IMR-90 (cell line): ENCODE results near the gene PRR14L. TPM values are rescaled to one million over a fixed set of nuclear protein-coding genes. Genes with fewer than 3 reads are reported as not detected.
A peak's percentile ranks its signal among the peaks of the same experiment; 100 is the strongest.

Experiments
- ATAC-seq: fragments of 200-7000 bp; cut with Tn5 transposase; 2 replicates; pipeline ENCODE4 v1.9.1; 2020; ENCODE audit warnings: low read depth, mild to moderate bottlenecking, moderate library complexity
- BruUV-seq: library from RNA; stranded (reverse); fragments of 400-500 nt; replicated peaks from 2 replicates; lab custom pipeline; 2021; lab: Mats Ljungman, UMichigan
- CTCF ChIA-PET: fragments of 300-600 bp; formaldehyde crosslinking; extraction: SDS; loops from one replicate; lab custom pipeline; 2021; ENCODE audit warnings: antibody characterized with exemption; lab: Yijun Ruan, JAX
- POLR2A ChIA-PET: fragments of 300-600 bp; sonication (Branson Sonifier 250); formaldehyde crosslinking; loops from one replicate; lab custom pipeline; 2022; ENCODE audit warnings: antibody characterized with exemption; ENCODE audit not compliant: unreplicated experiment; lab: Charles Lee
- DNase-seq: peaks from one replicate; pipeline ENCODE4 v3.0.0; 2013
- H2AFZ ChIP-seq: replicated peaks from 2 replicates; pipeline ENCODE3; 2013; ENCODE audit warnings: low read length, mild to moderate bottlenecking; ENCODE audit not compliant: poor library complexity
- H2AK5ac ChIP-seq: 2 replicates; pipeline ENCODE4 v1.6.1; 2013; ENCODE audit warnings: low read depth, low read length, inconsistent platforms
- H2AK9ac ChIP-seq: replicated peaks from 2 replicates; pipeline ENCODE3; 2013; ENCODE audit warnings: mild to moderate bottlenecking, low read depth, low read length, moderate library complexity; ENCODE audit not compliant: poor library complexity
- H2BK120ac ChIP-seq: 2 replicates; pipeline ENCODE4 v1.6.1; 2013; ENCODE audit warnings: low read depth, low read length, inconsistent platforms
- H2BK15ac ChIP-seq: 3 replicates; pipeline ENCODE4 v1.6.1; 2013; ENCODE audit warnings: low read depth, low read length, inconsistent platforms
- H2BK20ac ChIP-seq: 2 replicates; pipeline ENCODE4 v1.6.1; 2013; ENCODE audit warnings: low read depth, mild to moderate bottlenecking, inconsistent platforms, low read length, moderate library complexity
- H2BK5ac ChIP-seq: 2 replicates; pipeline ENCODE4 v1.6.1; 2013; ENCODE audit warnings: mild to moderate bottlenecking, low read depth, low read length, inconsistent platforms; ENCODE audit not compliant: poor library complexity, severe bottlenecking
- H3K14ac ChIP-seq: replicated peaks from 2 replicates; pipeline ENCODE4 v1.6.1; 2013; ENCODE audit warnings: low read depth, low read length, inconsistent platforms
- H3K18ac ChIP-seq: 2 replicates; pipeline ENCODE4 v1.6.1; 2013; ENCODE audit warnings: low read depth, low read length, control low read depth
- H3K23ac ChIP-seq: 2 replicates; pipeline ENCODE4 v1.6.1; 2013; ENCODE audit warnings: low read depth, low read length, inconsistent platforms
- H3K27ac ChIP-seq: 2 replicates; pipeline ENCODE4 v1.5.1; 2013; ENCODE audit warnings: mild to moderate bottlenecking, control low read depth, low read length; ENCODE audit not compliant: insufficient read depth
- H3K27me3 ChIP-seq: 2 replicates; pipeline ENCODE4 v1.6.1; 2013; ENCODE audit warnings: low read length; ENCODE audit not compliant: control insufficient read depth, insufficient read depth
- H3K36me3 ChIP-seq: 2 replicates; pipeline ENCODE4 v1.6.1; 2013; ENCODE audit warnings: low read length, mixed read lengths; ENCODE audit not compliant: control insufficient read depth, insufficient read depth
- H3K4ac ChIP-seq: 2 replicates; pipeline ENCODE4 v1.6.1; 2013; ENCODE audit warnings: low read depth, low read length, inconsistent platforms
- H3K4me1 ChIP-seq: 2 replicates; pipeline ENCODE4 v1.6.1; 2013; ENCODE audit warnings: low read length, mixed read lengths; ENCODE audit not compliant: control insufficient read depth, insufficient read depth
- H3K4me2 ChIP-seq: 2 replicates; pipeline ENCODE4 v1.6.1; 2013; ENCODE audit warnings: low read depth, mild to moderate bottlenecking, control low read depth, low read length, moderate library complexity
- H3K4me3 ChIP-seq: 2 replicates; pipeline ENCODE4 v1.5.1; 2013; ENCODE audit warnings: low read depth, mild to moderate bottlenecking, control low read depth, low read length, moderate library complexity; ENCODE audit not compliant: insufficient read depth
- H3K56ac ChIP-seq: 2 replicates; pipeline ENCODE4 v1.6.1; 2013; ENCODE audit warnings: low read length, inconsistent platforms; ENCODE audit not compliant: insufficient read depth; ENCODE audit errors: extremely low read depth
- H3K79me1 ChIP-seq, 2 experiments: 2 replicates each; pipeline ENCODE4 v1.6.1; 2013; ENCODE audit warnings: low read length in 2 of 2, inconsistent platforms in 1 of 2, low read depth in 1 of 2
- H3K9ac ChIP-seq: 2 replicates; pipeline ENCODE4 v1.6.1; 2013; ENCODE audit warnings: low read depth, low read length, control low read depth
- H3K9me1 ChIP-seq: 2 replicates; pipeline ENCODE4 v1.6.1; 2013; ENCODE audit warnings: low read length, inconsistent platforms; ENCODE audit not compliant: insufficient read depth
- H3K9me3 ChIP-seq: 2 replicates; pipeline ENCODE4 v1.6.1; 2013; ENCODE audit warnings: low read length; ENCODE audit not compliant: control insufficient read depth, insufficient read depth
- H4K20me1 ChIP-seq: 2 replicates; pipeline ENCODE4 v1.6.1; 2013; ENCODE audit warnings: low read length, inconsistent platforms; ENCODE audit not compliant: insufficient read depth
- H4K5ac ChIP-seq: 2 replicates; pipeline ENCODE4 v1.6.1; 2013; ENCODE audit warnings: mild to moderate bottlenecking, low read depth, low read length, control low read depth
- H4K8ac ChIP-seq, 2 experiments: 2 replicates each; pipeline ENCODE4 v1.6.1; 2013; ENCODE audit warnings: low read depth in 2 of 2, low read length in 2 of 2, control low read depth in 1 of 2, inconsistent platforms in 1 of 2
- H4K91ac ChIP-seq: 2 replicates; pipeline ENCODE4 v1.6.1; 2013; ENCODE audit warnings: low read depth, low read length, inconsistent platforms; ENCODE audit not compliant: insufficient read depth
- BHLHE40 ChIP-seq: fragments of 150-350 bp; IDR thresholded peaks from 2 replicates; pipeline ENCODE4 v1.6.1; 2016; ENCODE audit warnings: mild to moderate bottlenecking, low read depth, low read length
- CEBPB ChIP-seq: IDR thresholded peaks from 2 replicates; pipeline ENCODE4 v1.6.1; 2012; ENCODE audit warnings: low read depth, low read length, improper control_type of control experiment
- CHD1 ChIP-seq: IDR thresholded peaks from 2 replicates; pipeline ENCODE4 v1.6.1; 2012; ENCODE audit warnings: low read depth, low read length, improper control_type of control experiment
- CTCF ChIP-seq: conservative IDR thresholded peaks from 2 replicates; pipeline ENCODE4 v1.5.1; 2012; ENCODE audit warnings: mild to moderate bottlenecking, low read depth, low read length, improper control_type of control experiment
- ELK1 ChIP-seq: fragments of 150-350 bp; IDR thresholded peaks from 2 replicates; pipeline ENCODE4 v1.6.1; 2016; ENCODE audit warnings: low read depth, mild to moderate bottlenecking, low read length, moderate library complexity, borderline replicate concordance
- FOS ChIP-seq: fragments of 150-350 bp; IDR thresholded peaks from 2 replicates; pipeline ENCODE4 v1.6.1; 2016; ENCODE audit warnings: low read depth, low read length
- MAFK ChIP-seq: IDR thresholded peaks from 2 replicates; pipeline ENCODE4 v1.6.1; 2012; ENCODE audit warnings: low read depth, low read length, improper control_type of control experiment
- MAZ ChIP-seq: IDR thresholded peaks from 2 replicates; pipeline ENCODE4 v1.6.1; 2012; ENCODE audit warnings: low read depth, mild to moderate bottlenecking, low read length, improper control_type of control experiment, moderate library complexity, borderline replicate concordance
- MXI1 ChIP-seq: IDR thresholded peaks from 2 replicates; pipeline ENCODE4 v1.6.1; 2012; ENCODE audit warnings: low read depth, mild to moderate bottlenecking, low read length, moderate library complexity, borderline replicate concordance
- NFE2L2 ChIP-seq: fragments of 150-350 bp; IDR thresholded peaks from 2 replicates; pipeline ENCODE4 v1.6.1; 2016; ENCODE audit warnings: low read depth, mild to moderate bottlenecking, low read length
- POLR2A ChIP-seq: IDR thresholded peaks from 2 replicates; pipeline ENCODE4 v1.6.1; 2012; ENCODE audit warnings: mild to moderate bottlenecking, low read depth, low read length
- RAD21 ChIP-seq: IDR thresholded peaks from 2 replicates; pipeline ENCODE4 v1.6.1; 2012; ENCODE audit warnings: low read length, improper control_type of control experiment
- RCOR1 ChIP-seq: IDR thresholded peaks from 2 replicates; pipeline ENCODE4 v1.6.1; 2012; ENCODE audit warnings: mild to moderate bottlenecking, low read length, improper control_type of control experiment; ENCODE audit not compliant: insufficient replicate concordance
- RFX5 ChIP-seq: IDR thresholded peaks from 2 replicates; pipeline ENCODE4 v1.8.0; 2012; ENCODE audit warnings: low read depth, mild to moderate bottlenecking, low read length, moderate library complexity
- SMC3 ChIP-seq: fragments of 150-350 bp; IDR thresholded peaks from 2 replicates; pipeline ENCODE4 v1.6.1; 2016; ENCODE audit warnings: low read depth, mild to moderate bottlenecking, antibody characterized with exemption, low read length, moderate library complexity
- USF2 ChIP-seq: fragments of 150-350 bp; IDR thresholded peaks from 2 replicates; pipeline ENCODE4 v1.6.1; 2017; ENCODE audit warnings: mild to moderate bottlenecking, antibody characterized with exemption, low read length, low read depth
- WGBS, 2 experiments: methylation state at CpG; one replicate each; pipeline versions ENCODE4 v1.1.5 to v1.1.7; 2013; ENCODE audit warnings: missing lambda C conversion rate in 2 of 2; ENCODE audit not compliant: insufficient read length in 1 of 2; ENCODE audit errors: extremely low coverage in 2 of 2; 5-methylcytosine and 5-hydroxymethylcytosine counted together
- dilution Hi-C: fragments of 300-500 bp; cut with HindIII; formaldehyde crosslinking; loops from one replicate; pipeline ENCODE4 v1.14.3; 2018; ENCODE audit warnings: low sequenced_read_pairs; ENCODE audit not compliant: unreplicated experiment
- in situ Hi-C: fragments of 300-500 bp; cut with MboI; formaldehyde crosslinking; loops from 3 replicates; pipeline ENCODE4 v1.14.3; 2019; ENCODE audit warnings: low sequenced_read_pairs, inconsistent platforms, mixed read lengths
- intact Hi-C: fragments of 100-400 bp; cut with micrococcal nuclease; formaldehyde crosslinking; loops from 2 replicates; pipeline ENCODE4 v1.10.0; 2022
- polyA plus RNA-seq, 3 experiments: library from polyadenylated mRNA; depleted of rRNA; stranded (reverse); fragments of >200 nt; gene quantifications; 2 replicates each; pipeline ENCODE4 v1.2.3, GENCODE V29; 2012; ENCODE audit warnings: low replicate concordance in 1 of 3
- total RNA-seq: library from RNA; depleted of rRNA; stranded (reverse); fragments of >200 nt; gene quantifications from 2 replicates; pipeline ENCODE4 v1.2.3, GENCODE V29; 2012

Gene PRR14L
- total and polyA plus RNA-seq, 2 of the 4 experiments (the other 2 are of a cell fraction), result 9.0 to 19.7 TPM

- H3K56ac ChIP-seq, result peak overlapping the region; percentile 65; the same call in 1 of the 2 replicates
- peaks cover 3% of the 10 kb centered on the region; the same call in 1 of the 2 replicates for H3K9me1 ChIP-seq
- POLR2A ChIA-PET, result no interaction called here
- no peak overlapping the region for H2BK15ac ChIP-seq
- H2BK120ac ChIP-seq, result no peak overlapping the region
- peak overlapping the region; percentile 100 for H3K4me2 ChIP-seq
- H3K27ac ChIP-seq, result 0 out of 2 replicates have a peak overlapping the region, but pooled peaks have one; percentile 21
- no peak overlapping the region for H3K18ac ChIP-seq
- no peak overlapping the region for H2BK5ac ChIP-seq
- H4K91ac ChIP-seq, result no peak overlapping the region
- H2AK9ac ChIP-seq, result no peak overlapping the region
- peak overlapping the region; percentile 97; the same call in 1 of the 2 replicates for H3K4ac ChIP-seq
- intact Hi-C loops, result loop anchor here (5.0 kb wide), 1 partner anchor 66 kb away; no protein-coding TSS in a partner anchor
- CTCF ChIA-PET, result interaction anchor here (0.5 to 0.6 kb wide), 2 partner anchors 11 to 197 kb away, joined by 3 to 4 read pairs; no protein-coding TSS in a partner anchor
- peaks cover 13 to 35% of the 10 kb centered on the region in 2 experiments; a peak in 3 of 4 replicates for H3K79me1 ChIP-seq
- TF ChIP-seq USF2 (no peak), BHLHE40 (no peak), MAFK (no peak), MXI1 (no peak), ELK1 (no peak), NFE2L2 (no peak), CEBPB (no peak), RFX5 (no peak), POLR2A (no peak), RCOR1 (no peak), CTCF (no peak), SMC3 (no peak), FOS (no peak), MAZ (no peak), RAD21 (no peak), CHD1 (no peak)
- no peaks in the 10 kb centered on the region; the same call in 1 of the 2 replicates for H4K20me1 ChIP-seq
- H2BK20ac ChIP-seq, result no peak overlapping the region
- peak overlapping the region; percentile 56; the same call in 1 of the 2 replicates for H2AK5ac ChIP-seq
- WGBS, 2 experiments, result no CpG with 5 or more reads among the region's 2 CpGs
- no peaks in the 10 kb centered on the region for H3K9me3 ChIP-seq
- no TSS peak for BruUV-seq
- in situ Hi-C loops, result no loop called here
- dilution Hi-C loops, result no loop called here
- ATAC-seq (no peak), DNase-seq (no peak)
- H3K27me3 ChIP-seq, result no peaks in the 10 kb centered on the region
- peak overlapping the region; percentile 8 to 91; a peak in 3 of 4 replicates for H4K8ac ChIP-seq
- H3K4me1 ChIP-seq, result peaks cover 9% of the 10 kb centered on the region
- peak overlapping the region; percentile 5; the same call in 1 of the 2 replicates for H4K5ac ChIP-seq
- H3K9ac ChIP-seq, result peak overlapping the region; percentile 93
- H3K36me3 ChIP-seq, result no peaks in the 10 kb centered on the region
- peak overlapping the region; percentile 100; the same call in 1 of the 2 replicates for H3K23ac ChIP-seq
- H3K4me3 ChIP-seq, result peak overlapping the region; percentile 73; the same call in 1 of the 2 replicates
- peak overlapping the region; percentile 99 for H3K14ac ChIP-seq
- no peak overlapping the region for H2AFZ ChIP-seq
Observed at GRCh38 chr22:31748490-31748889, 1.4 kb downstream of the PRR14L start.
